GM12891 (cell line): Measurements from ENCODE around the gene DNAJB4.

Experiments used
- PAX5 ChIP-seq: IDR thresholded peaks from 2 replicates; pipeline ENCODE4 v1.6.1; 2011; ENCODE audit warnings: low read length, moderate library complexity, mild to moderate bottlenecking; ENCODE audit not compliant: insufficient read depth, severe bottlenecking
- POLR2A ChIP-seq: IDR thresholded peaks from 2 replicates; pipeline ENCODE4 v1.6.1; 2011; ENCODE audit warnings: low read depth, low read length, control low read depth
- POLR2AphosphoS5 ChIP-seq: IDR thresholded peaks from 2 replicates; pipeline ENCODE4 v1.6.1; 2011; ENCODE audit warnings: low read depth, low read length, control low read depth
- POU2F2 ChIP-seq: IDR thresholded peaks from 2 replicates; pipeline ENCODE4 v1.6.1; 2011; ENCODE audit warnings: low read depth, mild to moderate bottlenecking, control low read depth, low read length, moderate library complexity
- SPI1 ChIP-seq: IDR thresholded peaks from 2 replicates; pipeline ENCODE4 v1.6.1; 2011; ENCODE audit warnings: low read depth, low read length, control low read depth
- TAF1 ChIP-seq: IDR thresholded peaks from 2 replicates; pipeline ENCODE4 v1.6.1; 2011; ENCODE audit warnings: low read depth, low read length, control low read depth

- TF ChIP-seq PAX5 (no peak), POLR2A (no peak), POLR2AphosphoS5 (no peak), TAF1 (no peak), SPI1 (no peak), POU2F2 (no peak)
Observed at GRCh38 chr1:78045926-78046778, 41.4 kb downstream of the DNAJB4 start, which contains the start of gene GIPC2.
